HG03575 (cell line): ENCODE data around the gene RNU5B-1.
"Not testable (repeated sequence)": the region's sequence is repeated elsewhere in the genome, so short reads cannot be mapped to it uniquely, and the experiment has no call there.

Experiments
- ATAC-seq: cut with Tn5 transposase; IDR thresholded peaks from one replicate; pipeline ENCODE4 v1.9.1; 2021; ENCODE audit not compliant: unreplicated experiment, insufficient number of reproducible peaks, low FRiP score; ENCODE audit errors: extremely low read depth

Gene RNU5B-1

GRCh38 chr15:65337436-65338070 lies 33.1 kb downstream of the RNU5B-1 start:
- ATAC-seq: no peak

- no peak for ATAC-seq
These were observed 33.9 kb downstream of the RNU5B-1 start for GRCh38 chr15:65338366-65338765.

- no peak for ATAC-seq
These were observed 34.3 kb downstream of the RNU5B-1 start for GRCh38 chr15:65338823-65339222.

- no peak for ATAC-seq
These were observed 34.9 kb downstream of the RNU5B-1 start for GRCh38 chr15:65339416-65339815.

GRCh38 chr15:65339920-65340319 lies 35.4 kb downstream of the RNU5B-1 start:
- no peak for ATAC-seq

GRCh38 chr15:65342493-65342892 lies 38.0 kb downstream of the RNU5B-1 start:
- no peak for ATAC-seq

- no peak for ATAC-seq
These were observed 39.0 kb downstream of the RNU5B-1 start for GRCh38 chr15:65343374-65343981.

GRCh38 chr15:65344214-65344913 lies 39.9 kb downstream of the RNU5B-1 start:
- no peak for ATAC-seq

GRCh38 chr15:65344914-65345275 lies 40.4 kb downstream of the RNU5B-1 start:
- ATAC-seq: no peak

GRCh38 chr15:65346856-65347598 lies 42.5 kb downstream of the RNU5B-1 start:
- ATAC-seq: no peak

- not testable (repeated sequence) for ATAC-seq
These were observed 43.3 kb downstream of the RNU5B-1 start for GRCh38 chr15:65347756-65348155.

GRCh38 chr15:65349338-65349737 lies 44.9 kb downstream of the RNU5B-1 start:
- no peak for ATAC-seq

- not testable (repeated sequence) for ATAC-seq
These were observed 47.5 kb downstream of the RNU5B-1 start for GRCh38 chr15:65351972-65352371.
